Measurements from ENCODE around the gene LUM.

- no peak for TF ChIP-seq CTCF (conservative IDR thresholded peaks at IDR 0.05 in 1 of 2, IDR thresholded peaks at IDR 0.05 in 1 of 2; ENCODE audit: low read depth in 1 of 2, low read length in 2 of 2)
- TF ChIP-seq EZH2 (IDR thresholded peaks at IDR 0.05; ENCODE audit: low read length, missing control alignments), result no peak
Observed at GRCh38 chr12:91058786-91059185, 52.5 kb downstream of the LUM start.

All from fibroblast of lung (primary cell).